ENCODE measurements around the gene LSM14B.

- no peak for TF ChIP-seq CSDC2 (CRISPR knock-in tag; IDR thresholded peaks at IDR 0.05)
- TF ChIP-seq ZFP30 (CRISPR knock-in tag; IDR thresholded peaks at IDR 0.05): no peak
- TF ChIP-seq SNAI2 (CRISPR knock-in tag; IDR thresholded peaks at IDR 0.05): no peak
- TF ChIP-seq ZFP3 (CRISPR knock-in tag; IDR thresholded peaks at IDR 0.05): no peak
- no peak for TF ChIP-seq ZNF8 (CRISPR knock-in tag; IDR thresholded peaks at IDR 0.05)
- no peak for TF ChIP-seq TOX (CRISPR knock-in tag; IDR thresholded peaks at IDR 0.05; ENCODE audit: borderline replicate concordance)
- no peak for TF ChIP-seq TSHZ2 (CRISPR knock-in tag; IDR thresholded peaks at IDR 0.05)
- TF ChIP-seq BACH2 (CRISPR knock-in tag; IDR thresholded peaks at IDR 0.05; ENCODE audit: borderline replicate concordance): no peak
Observed at GRCh38 chr20:62137478-62138203, 15.4 kb downstream of the LSM14B start.

Measured in SK-N-SH treated with all-trans-retinoic acid at 6 μM for 48 hours (cell line).